GM21717 (cell line): ENCODE data around the gene NBPF11.
"Not testable (repeated sequence)": the region's sequence is repeated elsewhere in the genome, so short reads cannot be mapped to it uniquely, and the experiment has no call there.

ENCODE experiments used
- ATAC-seq: cut with Tn5 transposase; IDR thresholded peaks from one replicate; pipeline ENCODE4 v1.9.1; 2021; ENCODE audit warnings: mild to moderate bottlenecking, moderate library complexity; ENCODE audit not compliant: unreplicated experiment

NBPF11 gene

DNA sequence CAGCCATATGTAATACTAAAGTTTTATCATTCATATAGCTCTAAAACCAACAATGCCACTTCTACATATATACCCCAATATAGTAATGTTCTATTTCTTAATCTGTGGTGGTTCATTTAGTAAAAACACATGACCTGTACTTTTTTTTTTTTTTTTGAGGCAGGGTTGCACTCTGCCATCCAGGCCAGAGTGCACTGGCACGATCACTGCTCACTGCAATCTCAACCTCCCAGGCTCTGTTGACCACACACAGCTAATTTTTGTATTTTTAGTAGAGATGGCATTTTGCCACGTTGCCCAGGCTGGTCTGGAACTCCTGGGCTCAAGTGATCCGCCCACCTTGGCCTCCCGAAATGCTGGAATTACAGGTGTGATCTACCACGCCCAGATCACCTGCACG is 2.1 kb downstream of the NBPF11 start:
- ATAC-seq, result not testable (repeated sequence)

DNA sequence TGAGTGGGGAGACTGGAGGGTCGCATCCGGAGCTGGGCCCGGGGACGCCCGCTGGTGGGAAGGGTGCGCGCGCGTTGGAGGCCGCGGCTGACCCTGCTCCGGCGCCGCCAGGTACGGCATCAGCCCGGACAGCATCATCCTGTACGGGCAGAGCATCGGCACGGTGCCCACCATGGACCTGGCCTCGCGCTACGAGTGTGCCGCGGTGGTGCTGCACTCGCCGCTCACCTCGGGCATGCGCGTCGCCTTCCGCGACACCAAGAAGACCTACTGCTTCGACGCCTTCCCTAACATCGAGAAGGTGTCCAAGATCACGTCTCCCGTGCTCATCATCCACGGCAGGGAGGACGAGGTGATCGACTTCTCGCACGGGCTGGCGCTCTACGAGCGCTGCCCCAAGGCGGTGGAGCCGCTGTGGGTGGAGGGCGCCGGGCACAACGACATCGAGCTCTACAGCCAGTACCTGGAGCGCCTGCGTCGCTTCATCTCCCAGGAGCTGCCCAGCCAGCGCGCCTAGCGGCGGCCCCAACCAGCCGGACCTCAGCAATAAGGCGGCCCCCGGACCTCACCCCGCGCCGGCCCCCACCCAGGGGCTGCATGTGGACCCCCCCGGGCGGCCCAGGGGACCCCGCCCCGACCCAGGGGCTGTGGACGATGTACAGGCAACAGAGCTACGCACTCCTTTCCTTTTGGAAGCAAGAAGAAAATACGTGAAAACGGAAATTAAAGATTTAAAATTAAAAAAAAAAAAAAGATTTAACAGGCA is 2.8 kb downstream of the NBPF11 start:
- not testable (repeated sequence) for ATAC-seq

DNA sequence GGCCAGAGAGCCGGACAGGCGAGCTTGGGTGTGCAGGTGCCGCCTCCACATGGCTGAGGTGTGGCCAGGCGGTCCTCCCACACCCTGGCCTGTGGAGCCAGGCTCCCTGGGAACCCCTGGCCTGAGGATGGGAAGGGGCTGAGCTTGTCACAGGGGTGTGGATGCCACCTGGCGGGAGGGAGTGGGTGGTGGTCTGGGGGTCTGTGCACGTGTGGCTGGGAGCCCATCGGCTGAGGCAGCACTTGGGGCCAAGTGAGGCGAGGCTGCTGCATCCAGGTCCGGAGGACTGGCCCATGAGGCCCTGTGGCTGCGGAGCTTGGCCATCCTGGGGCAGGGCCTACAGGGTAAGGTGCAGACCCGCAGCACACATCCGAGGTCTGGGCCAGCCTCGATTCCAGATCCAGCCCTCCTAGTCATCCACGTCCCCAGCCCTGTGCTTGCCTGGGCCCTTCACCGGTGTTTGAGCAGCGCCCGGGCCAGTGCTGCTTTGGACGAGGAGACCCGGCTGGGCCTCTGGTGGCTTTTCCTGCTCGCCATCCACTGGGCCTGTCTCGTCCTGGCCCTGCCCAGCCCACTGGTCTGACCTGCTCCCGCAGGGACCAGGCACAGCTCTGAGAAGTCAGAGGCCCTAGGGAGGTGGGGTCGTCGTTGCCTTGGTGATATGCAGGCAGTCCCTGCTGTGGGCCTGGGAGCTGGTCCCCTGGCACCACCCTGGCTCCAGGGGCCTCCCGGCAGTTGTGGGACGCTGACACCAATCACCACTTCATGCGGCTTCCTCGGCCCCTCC is 4.8 kb downstream of the NBPF11 start:
- not testable (repeated sequence) for ATAC-seq

DNA sequence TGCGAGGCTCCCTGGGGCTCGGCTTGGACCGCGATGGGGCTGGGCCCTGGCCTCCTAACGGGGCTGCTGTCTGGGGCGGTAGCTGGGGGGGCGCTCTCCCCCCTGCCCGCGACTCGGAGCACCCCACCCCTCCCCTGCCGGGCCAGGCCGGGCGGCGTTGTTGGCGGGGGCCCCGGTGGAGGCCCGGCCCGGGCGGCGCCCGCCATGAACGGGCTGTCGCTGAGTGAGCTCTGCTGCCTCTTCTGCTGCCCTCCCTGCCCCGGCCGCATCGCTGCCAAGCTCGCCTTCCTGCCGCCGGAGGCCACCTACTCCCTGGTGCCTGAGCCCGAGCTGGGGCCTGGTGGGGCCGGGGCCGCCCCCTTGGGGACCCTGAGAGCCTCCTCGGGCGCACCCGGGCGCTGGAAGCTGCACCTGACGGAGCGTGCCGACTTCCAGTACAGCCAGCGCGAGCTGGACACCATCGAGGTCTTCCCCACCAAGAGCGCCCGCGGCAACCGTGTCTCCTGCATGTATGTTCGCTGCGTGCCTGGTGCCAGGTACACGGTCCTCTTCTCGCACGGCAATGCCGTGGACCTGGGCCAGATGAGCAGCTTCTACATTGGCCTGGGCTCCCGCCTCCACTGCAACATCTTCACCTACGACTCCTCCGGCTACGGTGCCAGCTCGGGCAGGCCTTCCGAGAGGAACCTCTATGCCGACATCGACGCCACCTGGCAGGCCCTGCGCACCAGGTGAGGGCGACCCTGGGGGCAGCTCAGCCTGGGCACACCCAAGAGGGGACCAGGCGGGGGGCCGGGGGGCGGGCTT is 5.7 kb downstream of the NBPF11 start:
- ATAC-seq, result not testable (repeated sequence)

DNA sequence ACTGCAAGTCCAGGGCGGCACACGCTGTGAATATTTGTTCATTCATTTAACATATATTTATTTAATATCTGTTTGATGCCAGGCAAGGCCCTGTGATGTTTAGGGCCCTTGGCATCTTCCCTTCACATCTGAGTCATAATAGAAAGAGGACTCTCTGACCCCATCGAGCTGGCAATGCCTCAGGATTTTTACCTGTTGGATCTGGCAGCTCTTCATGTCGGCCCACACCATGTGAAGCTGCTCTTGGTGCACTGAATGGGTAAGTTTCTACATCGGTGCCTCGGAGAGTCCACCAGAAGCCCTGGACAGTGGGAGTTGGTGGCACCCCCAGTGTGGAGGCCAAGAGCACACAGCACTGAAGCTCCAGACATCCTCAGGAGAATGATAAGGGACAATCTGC is 8.9 kb downstream of the NBPF11 start:
- ATAC-seq, result not testable (repeated sequence)

DNA sequence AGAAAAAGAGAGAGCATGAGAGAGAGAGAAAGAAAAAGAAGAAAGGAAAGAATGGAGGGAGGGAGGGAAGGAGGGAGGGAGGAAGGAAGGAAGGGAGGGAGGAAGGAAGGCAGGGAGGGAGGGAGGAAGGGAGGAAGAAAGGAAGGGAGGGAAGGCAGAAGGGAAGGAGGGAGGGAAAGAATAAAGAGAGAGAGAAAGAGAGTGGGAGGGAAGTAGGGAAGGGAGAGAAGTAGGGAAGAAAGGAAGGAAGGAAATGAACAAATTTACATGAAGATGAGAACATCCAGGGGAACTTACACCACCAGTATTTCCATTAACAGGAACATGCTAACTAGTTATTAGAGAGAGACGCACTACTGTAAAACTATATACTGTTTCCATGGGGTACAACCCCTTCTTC is 10.1 kb downstream of the NBPF11 start:
- not testable (repeated sequence) for ATAC-seq

DNA sequence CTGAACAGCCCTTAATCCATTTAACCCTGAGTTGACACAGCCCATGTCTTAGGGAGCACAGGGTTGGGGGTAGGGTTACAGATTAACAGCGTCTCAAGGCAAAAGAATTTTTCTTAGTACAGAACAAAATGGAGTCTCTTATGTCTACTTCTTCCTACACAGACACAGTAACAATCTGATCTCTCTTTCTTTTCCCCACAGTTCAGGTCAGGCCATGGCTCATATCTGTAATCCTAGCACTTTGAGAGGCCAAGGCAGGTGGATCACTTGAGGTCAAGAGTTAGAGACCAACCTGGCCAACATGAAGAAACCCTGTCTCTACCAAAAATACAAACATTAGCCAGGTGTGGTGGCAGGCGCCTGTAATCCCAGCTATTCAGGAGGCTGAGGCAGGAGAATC is 13.5 kb downstream of the NBPF11 start:
- ATAC-seq, result not testable (repeated sequence)

DNA sequence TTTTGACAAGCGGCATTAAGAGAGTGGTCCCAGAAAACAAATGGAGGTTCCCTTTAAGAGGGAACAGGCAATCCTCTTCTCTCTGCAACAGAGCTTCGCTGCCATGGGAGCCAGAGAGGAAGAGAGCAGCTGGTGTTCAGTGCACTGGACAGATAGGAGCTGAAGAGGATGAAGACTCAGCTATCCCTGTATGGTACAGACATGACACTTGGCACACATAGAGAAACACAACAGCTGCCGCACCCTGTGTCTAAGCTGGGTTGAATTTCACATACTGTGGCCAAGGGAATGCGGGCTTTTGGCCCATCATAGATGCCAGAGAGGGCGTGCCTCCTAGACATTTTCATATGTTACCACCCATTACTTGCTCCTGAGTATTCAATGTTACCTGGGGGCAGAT is 29.7 kb downstream of the NBPF11 start:
- ATAC-seq, result not testable (repeated sequence)

DNA sequence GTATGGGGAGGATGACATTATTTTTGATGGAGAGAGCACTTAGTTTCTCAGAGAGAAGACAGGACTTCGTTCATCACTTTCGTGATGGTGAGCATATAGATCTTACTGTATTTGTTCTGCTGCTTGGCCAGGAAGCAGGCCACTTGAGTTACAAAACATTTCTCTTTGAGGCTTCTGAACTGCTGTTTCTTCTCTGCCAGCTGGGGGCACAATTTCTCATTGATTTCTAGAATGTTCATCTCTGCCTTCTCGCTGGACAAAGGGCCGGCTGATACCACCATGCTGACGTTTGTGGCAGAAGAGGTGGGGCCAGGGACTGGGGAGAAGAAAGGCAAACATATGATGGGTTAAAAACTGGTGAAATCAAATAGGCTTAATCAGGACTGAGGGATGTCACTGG is 31.7 kb downstream of the NBPF11 start:
- not testable (repeated sequence) for ATAC-seq

DNA sequence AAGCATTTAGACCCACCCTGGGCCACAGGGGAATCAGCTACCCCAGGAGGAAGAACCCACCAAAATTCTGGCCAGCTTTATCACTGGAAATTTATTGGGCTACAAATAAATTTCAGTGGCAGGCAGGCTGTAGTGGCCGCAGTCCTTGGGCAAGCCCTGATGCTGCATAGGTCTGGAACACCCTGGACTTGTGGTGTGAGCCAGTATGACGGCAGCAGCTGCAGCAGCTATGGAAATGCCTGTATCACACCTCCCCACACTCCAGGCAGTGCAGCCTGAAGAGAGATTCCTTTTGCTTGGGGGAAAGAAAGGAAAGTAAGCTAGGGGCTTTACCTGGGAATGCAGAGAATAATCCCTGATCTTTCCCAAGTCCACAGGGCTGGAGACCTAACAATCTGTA is 56.3 kb downstream of the NBPF11 start:
- not testable (repeated sequence) for ATAC-seq

DNA sequence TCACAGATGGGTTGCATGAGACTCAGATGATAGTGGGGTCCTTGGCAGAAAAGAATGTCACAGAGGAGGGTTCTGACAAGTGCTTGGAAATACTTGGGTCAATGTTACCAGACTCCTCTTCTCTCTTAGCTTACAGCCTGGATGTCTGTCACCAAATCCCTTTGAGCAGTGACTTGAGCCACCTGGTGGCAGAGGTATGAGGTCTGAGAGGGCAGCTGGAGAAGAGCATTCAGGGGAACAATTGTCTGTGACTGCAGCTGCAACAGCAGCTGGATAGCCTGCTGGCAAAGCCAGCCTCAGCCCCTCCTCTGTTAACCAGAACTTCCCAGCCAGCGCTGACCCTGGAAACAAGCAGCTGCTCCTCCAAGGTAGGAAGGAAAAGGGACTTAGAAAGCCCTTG is 65.9 kb downstream of the NBPF11 start:
- ATAC-seq, result not testable (repeated sequence)

DNA sequence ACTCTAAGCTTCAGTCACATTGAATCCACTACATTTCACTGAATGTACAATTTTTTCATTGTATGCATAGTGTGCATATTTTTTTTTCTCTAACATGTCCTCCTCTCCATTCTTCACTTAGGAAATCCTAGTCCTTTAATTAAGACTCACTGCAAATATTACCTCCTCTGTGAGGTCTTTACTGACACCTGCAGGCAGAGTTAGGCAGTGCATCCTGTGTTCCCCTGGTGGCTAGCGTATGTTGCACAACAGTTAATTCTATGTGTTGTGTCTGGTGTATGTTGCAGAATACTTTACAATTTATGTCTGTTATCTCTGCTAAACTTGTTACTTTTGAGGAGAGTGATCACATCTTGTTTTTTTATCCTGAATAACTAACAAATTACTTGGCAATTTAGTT is 70.9 kb downstream of the NBPF11 start:
- not testable (repeated sequence) for ATAC-seq

DNA sequence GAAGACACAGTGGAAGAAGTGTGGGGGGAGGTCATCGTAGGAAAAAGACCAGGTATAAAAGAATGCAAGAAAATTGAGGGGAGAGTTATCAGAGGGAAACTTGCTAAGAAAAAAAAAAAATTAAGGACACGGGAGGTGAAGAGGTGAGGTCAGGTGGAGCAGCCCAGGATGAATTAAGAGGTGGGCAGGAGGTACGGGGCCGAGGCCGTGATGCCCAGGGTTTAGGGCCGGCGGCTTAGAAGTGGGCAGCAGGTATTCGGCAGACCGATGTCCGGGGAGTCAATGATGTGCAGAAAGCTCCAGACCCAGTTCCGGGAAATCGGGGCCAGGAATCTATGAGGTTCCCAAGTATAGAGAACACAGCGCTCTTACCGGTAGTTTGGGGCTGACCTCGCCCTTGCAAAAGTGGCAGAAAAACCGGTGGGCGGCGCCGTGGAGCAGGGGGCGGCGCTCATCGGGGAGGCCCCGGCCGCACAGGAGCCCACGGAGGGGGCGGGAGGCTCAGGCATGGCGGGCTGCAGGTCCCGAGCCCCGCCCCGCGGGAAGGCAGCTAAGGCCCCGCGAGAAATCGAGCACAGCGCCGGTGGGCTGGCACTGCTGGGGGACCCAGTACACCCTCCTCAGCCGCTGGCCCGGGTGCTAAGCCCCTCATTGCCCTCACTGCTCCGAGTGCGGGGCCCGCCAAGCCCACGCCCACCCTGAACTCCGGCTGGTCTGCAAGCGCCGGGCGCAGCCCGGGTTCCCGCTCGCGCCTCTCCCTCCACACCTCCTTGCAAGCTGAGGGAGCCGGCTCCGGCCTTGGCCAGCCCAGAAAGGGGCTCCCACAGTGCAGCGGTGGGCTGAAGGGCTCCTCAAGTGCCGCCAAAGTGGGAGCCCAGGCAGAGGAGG is 73.2 kb downstream of the NBPF11 start:
- not testable (repeated sequence) for ATAC-seq

DNA sequence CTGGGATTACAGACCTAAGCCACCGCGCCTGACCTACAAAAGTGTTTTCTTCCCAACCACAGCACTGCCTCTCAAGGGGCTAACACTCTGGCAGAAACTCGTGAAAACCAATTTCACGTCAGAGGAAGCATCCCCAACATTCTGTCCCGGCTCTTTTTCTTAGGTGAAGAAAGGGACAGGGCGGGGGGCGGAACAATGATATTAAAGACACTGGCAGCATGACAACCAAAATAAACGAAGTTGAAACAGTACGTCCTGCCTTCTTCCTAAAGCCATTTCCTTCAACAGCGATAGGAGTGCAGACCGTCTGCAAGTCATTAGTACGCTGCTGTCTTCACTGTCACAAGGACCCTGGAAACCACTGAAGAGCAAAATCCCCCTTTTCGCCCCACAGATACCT is 74.0 kb downstream of the NBPF11 start:
- not testable (repeated sequence) for ATAC-seq

DNA sequence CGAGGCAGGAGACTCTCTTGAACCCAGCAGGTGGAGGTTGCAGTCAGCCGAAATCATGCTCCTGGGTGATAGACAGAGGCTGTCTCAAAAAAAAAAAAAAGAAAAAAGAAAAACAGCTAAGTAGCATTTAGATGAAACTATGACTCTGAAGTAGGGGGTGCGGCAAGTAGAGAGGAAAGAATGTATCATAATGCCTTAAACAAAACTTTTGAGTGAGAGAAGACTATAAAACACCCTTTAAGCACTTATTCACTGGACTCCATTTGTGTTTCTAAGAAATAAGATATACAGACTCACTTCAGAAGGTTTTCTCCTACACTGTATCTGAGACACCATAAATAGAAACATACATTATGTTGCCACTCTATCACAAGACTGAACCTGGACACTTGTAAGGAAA is 74.6 kb downstream of the NBPF11 start:
- ATAC-seq, result not testable (repeated sequence)

DNA sequence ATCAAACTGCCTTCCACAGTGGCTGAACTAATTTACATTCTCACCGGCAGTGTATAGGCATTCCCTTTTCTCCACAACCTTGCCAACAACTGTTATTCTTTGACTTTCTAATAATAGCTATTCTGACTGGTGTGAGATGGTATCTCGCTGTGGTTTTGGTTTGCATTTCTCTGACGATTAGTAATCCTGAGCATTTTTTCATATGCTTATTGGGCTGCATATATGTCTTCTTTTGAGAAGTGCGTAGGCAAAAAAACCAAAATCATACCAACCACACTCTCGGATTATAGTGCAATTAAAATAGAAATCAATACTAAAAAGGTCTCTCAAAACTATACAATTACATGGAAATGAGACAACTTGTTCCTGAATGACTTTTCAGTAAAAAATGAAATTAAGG is 78.7 kb downstream of the NBPF11 start:
- not testable (repeated sequence) for ATAC-seq

DNA sequence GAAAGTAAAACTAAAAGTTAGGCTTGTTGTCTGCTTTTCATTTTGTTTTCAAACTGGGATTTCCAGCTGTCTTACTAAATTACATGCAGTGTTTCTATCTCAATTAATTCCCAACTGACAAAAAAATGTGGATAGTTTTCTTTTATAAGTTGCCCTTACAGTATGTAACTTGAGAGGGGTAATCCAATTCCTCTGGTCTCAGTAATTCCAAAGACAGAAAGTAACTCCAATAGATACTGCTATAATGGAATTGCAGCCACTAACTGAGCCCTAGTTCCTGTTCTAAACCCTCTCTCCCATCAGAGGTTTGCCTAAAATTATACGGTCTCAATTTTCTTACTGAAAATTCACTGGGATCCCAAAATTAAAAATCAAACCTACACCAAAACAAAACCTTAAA is 83.5 kb downstream of the NBPF11 start:
- not testable (repeated sequence) for ATAC-seq

DNA sequence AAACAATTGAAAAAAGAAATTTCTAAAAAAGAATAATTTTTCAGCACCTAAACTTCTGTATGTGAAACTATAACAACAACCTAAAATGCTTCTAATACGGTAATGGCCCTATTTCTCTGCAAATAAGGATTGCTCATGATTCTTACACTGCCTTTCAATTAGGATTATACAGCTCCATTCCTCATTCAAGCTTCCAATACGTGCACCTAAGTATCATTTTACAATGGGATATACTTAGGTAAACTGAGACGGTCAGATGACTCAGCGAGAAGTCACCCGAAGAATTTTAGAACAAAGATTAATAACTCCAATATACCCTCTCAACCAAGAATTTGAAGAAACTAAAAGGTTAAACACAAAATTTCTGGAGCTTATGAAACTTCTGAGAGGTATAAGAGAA is 83.9 kb downstream of the NBPF11 start:
- ATAC-seq, result not testable (repeated sequence)

DNA sequence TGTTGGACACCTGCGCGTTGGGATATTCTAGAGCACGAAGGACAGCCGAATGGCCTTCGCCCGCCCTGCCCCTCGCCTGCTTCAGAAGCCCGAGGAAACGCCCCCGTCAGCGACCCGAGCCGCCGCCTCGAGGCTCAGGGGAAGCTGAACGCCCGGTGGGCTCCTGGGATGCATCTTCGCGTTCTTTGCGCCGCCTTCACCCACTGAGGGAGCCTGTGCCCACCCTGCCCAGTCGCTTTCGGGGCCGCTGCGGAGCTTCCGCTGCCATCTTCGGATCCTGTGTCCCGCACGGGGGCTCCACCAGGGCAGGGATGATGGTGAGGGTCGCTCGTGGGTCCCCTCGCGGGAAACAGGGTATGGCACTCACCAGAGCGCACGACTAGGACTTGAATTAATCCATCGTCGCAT is 91.8 kb downstream of the NBPF11 start:
- ATAC-seq, result not testable (repeated sequence)

DNA sequence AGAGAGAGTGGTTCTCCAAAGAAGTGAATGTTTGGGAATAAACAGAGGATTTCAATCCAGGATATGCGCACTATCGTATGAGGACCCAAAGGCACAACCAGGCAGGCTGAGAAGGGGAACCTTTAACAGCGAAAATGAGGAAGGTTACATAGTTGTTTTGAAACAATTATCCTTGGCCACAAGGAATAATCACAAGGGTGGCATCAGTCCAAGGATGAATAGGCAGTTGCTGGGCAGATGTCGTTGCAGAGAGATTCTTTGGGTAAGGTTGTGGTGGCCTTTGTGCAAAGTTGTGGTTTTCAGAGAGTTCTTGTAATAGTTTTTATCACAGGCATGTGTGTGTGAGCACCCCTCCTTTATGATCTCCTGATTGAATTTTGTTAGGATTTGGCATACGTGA is 94.7 kb downstream of the NBPF11 start:
- not testable (repeated sequence) for ATAC-seq
